PC-9 (cell line): Measurements from ENCODE around the gene ZNF600. TPM values are rescaled to one million over a fixed set of nuclear protein-coding genes. Genes with fewer than 3 reads are reported as not detected.
"Not testable (repeated sequence)": the region's sequence is repeated elsewhere in the genome, so short reads cannot be mapped to it uniquely, and the experiment has no call there.

Source experiments
- BruUV-seq: library from RNA; stranded (reverse); fragments of 400-500 nt; replicated peaks from 2 replicates; lab custom pipeline; 2021; lab: Mats Ljungman, UMichigan
- CTCF ChIA-PET: fragments of 300-600 bp; sonication (Branson Sonifier 250); formaldehyde crosslinking; loops from one replicate; lab custom pipeline; 2022; ENCODE audit warnings: antibody characterized with exemption; lab: Charles Lee
- POLR2A ChIA-PET: fragments of 300-600 bp; sonication (Branson Sonifier 250); formaldehyde crosslinking; loops from one replicate; lab custom pipeline; 2022; ENCODE audit warnings: antibody characterized with exemption; ENCODE audit not compliant: unreplicated experiment; lab: Charles Lee
- DNase-seq, 2 experiments: peaks; one replicate each; pipeline versions ENCODE4 v3.0.0 to v3.0.0-alpha.2; 2015 to 2022; ENCODE audit warnings: mixed read lengths in 1 of 2
- H2AFZ ChIP-seq: fragments of 200-600 bp; sonication (generic); 2 replicates; pipeline ENCODE4 v1.8.1; 2017; ENCODE audit warnings: antibody characterized with exemption
- H3F3A ChIP-seq: fragments of 200-600 bp; sonication (generic); 2 replicates; pipeline ENCODE4 v1.8.1; 2017; ENCODE audit warnings: antibody characterized with exemption, mild to moderate bottlenecking, low read depth; ENCODE audit not compliant: insufficient read depth
- H3K27ac ChIP-seq: fragments of 200-600 bp; sonication (generic); 2 replicates; pipeline ENCODE4 v1.6.1; 2016; ENCODE audit warnings: mixed run types
- H3K27me3 ChIP-seq: fragments of 200-600 bp; sonication (generic); 2 replicates; pipeline ENCODE4 v1.6.1; 2016; ENCODE audit warnings: low read depth, mixed run types; ENCODE audit not compliant: insufficient read depth
- H3K36me3 ChIP-seq: fragments of 200-600 bp; sonication (generic); 2 replicates; pipeline ENCODE4 v1.6.1; 2016; ENCODE audit warnings: low read depth, mixed run types
- H3K4me1 ChIP-seq: fragments of 200-600 bp; sonication (generic); replicated peaks from 2 replicates; pipeline ENCODE4 v1.6.1; 2016; ENCODE audit warnings: mixed run types; ENCODE audit not compliant: insufficient read depth
- H3K4me2 ChIP-seq: fragments of 200-600 bp; sonication (generic); 2 replicates; pipeline ENCODE4 v1.6.1; 2017; ENCODE audit warnings: mixed run types
- H3K4me3 ChIP-seq: fragments of 200-600 bp; sonication (generic); 2 replicates; pipeline ENCODE4 v1.6.1; 2016; ENCODE audit warnings: mixed run types
- H3K79me2 ChIP-seq: fragments of 200-600 bp; sonication (generic); 2 replicates; pipeline ENCODE4 v1.6.1; 2017; ENCODE audit warnings: low read depth, mixed run types
- H3K9me2 ChIP-seq: fragments of 200-600 bp; sonication (generic); 2 replicates; pipeline ENCODE4 v1.8.1; 2017; ENCODE audit warnings: mild to moderate bottlenecking; ENCODE audit not compliant: insufficient read depth
- H3K9me3 ChIP-seq: fragments of 200-600 bp; sonication (generic); 2 replicates; pipeline ENCODE4 v1.8.1; 2016; ENCODE audit warnings: low read depth; ENCODE audit not compliant: insufficient read depth
- H4K20me1 ChIP-seq: fragments of 200-600 bp; sonication (generic); 2 replicates; pipeline ENCODE4 v1.8.1; 2017; ENCODE audit not compliant: insufficient read depth
- CTCF ChIP-seq: fragments of 200-600 bp; sonication (generic); conservative IDR thresholded peaks from 2 replicates; pipeline ENCODE4 v1.6.1; 2017; ENCODE audit warnings: mixed run types, antibody characterized with exemption, mild to moderate bottlenecking, moderate library complexity
- EZH2 ChIP-seq: fragments of 200-600 bp; sonication (generic); IDR thresholded peaks from 2 replicates; pipeline ENCODE4 v1.8.0; 2017; ENCODE audit warnings: antibody characterized with exemption, low read depth
- intact Hi-C: fragments of 100-400 bp; cut with micrococcal nuclease; formaldehyde crosslinking; loops from one replicate; pipeline ENCODE4 v1.10.0; 2022; ENCODE audit not compliant: unreplicated experiment
- total RNA-seq: library from RNA; stranded (reverse); gene quantifications from 2 replicates; pipeline ENCODE4 v1.2.3, GENCODE V29; 2021

The ZNF600 gene
- total RNA-seq, 1 experiment from 2014 or later = 27.9 TPM

GRCh38 chr19:52786078-52786463 lies 520 bp downstream of the ZNF600 start:
- ChIA-PET POLR2A (interaction anchor here (0.6 kb wide), 1 partner anchor 50 kb away, joined by 3 read pairs; no protein-coding TSS in a partner anchor), CTCF (interaction anchor here (0.6 kb wide), 1 partner anchor 584 kb away, joined by 4 read pairs; no protein-coding TSS in a partner anchor)
- peak in 1 of 2 experiments; percentile 30 for DNase-seq
- Histone ChIP-seq H3F3A (peaks cover 8% of the 10 kb centered on the region; the same call in 1 of the 2 replicates), H3K4me2 (peak overlapping the region; percentile 94), H2AFZ (peak overlapping the region; percentile 98), H3K79me2 (peaks cover 13% of the 10 kb centered on the region), H3K4me1 (peaks cover 6% of the 10 kb centered on the region; the same call in 1 of the 2 replicates), H3K9me3 (peaks cover 7% of the 10 kb centered on the region), H4K20me1 (no peaks in the 10 kb centered on the region), H3K4me3 (peak overlapping the region; percentile 99), H3K27me3 (no peaks in the 10 kb centered on the region), H3K27ac (no peak overlapping the region), H3K9me2 (no peaks in the 10 kb centered on the region), H3K36me3 (0 out of 2 replicates have a peak, but pooled peaks cover 4% of the 10 kb centered on the region)
- intact Hi-C loops = loop anchor here (5.0 kb wide), 1 partner anchor 136 kb away; the partner anchor contains the start of gene ZNF888
- BruUV-seq = TSS peak; percentile 87
- TF ChIP-seq CTCF (no peak), EZH2 (no peak)

- H3K36me3 ChIP-seq = 0 out of 2 replicates have a peak, but pooled peaks cover 4% of the 10 kb centered on the region
- H3K4me1 ChIP-seq = peaks cover 6% of the 10 kb centered on the region; the same call in 1 of the 2 replicates
- H4K20me1 ChIP-seq = no peaks in the 10 kb centered on the region
- no peak overlapping the region for H3K27ac ChIP-seq
- DNase-seq = no peak
- H3K4me3 ChIP-seq = peak overlapping the region; percentile 99
- H3K27me3 ChIP-seq = no peaks in the 10 kb centered on the region
- peak overlapping the region; percentile 94 for H3K4me2 ChIP-seq
- intact Hi-C loops = loop anchor here (5.0 kb wide), 1 partner anchor 137 kb away; the partner anchor contains the start of gene ZNF888
- ChIA-PET CTCF (no interaction called here), POLR2A (interaction anchor here (0.6 kb wide), 1 partner anchor 50 kb away, joined by 3 read pairs; no protein-coding TSS in a partner anchor)
- H3K9me3 ChIP-seq = peaks cover 7% of the 10 kb centered on the region
- no TSS peak for BruUV-seq
- H2AFZ ChIP-seq = peak overlapping the region; percentile 98
- peaks cover 8% of the 10 kb centered on the region; the same call in 1 of the 2 replicates for H3F3A ChIP-seq
- no peak for TF ChIP-seq EZH2
- no peak for TF ChIP-seq CTCF
- no peaks in the 10 kb centered on the region for H3K9me2 ChIP-seq
- peaks cover 13% of the 10 kb centered on the region for H3K79me2 ChIP-seq
Measured at GRCh38 chr19:52785506-52785905, 1.1 kb downstream of the ZNF600 start.

GRCh38 chr19:52782864-52783263 lies 3.7 kb downstream of the ZNF600 start:
- H3K27me3 ChIP-seq, intact Hi-C loops, H3F3A ChIP-seq, CTCF ChIA-PET, H3K9me3 ChIP-seq, H3K4me1 ChIP-seq, BruUV-seq, H4K20me1 ChIP-seq, DNase-seq, H3K4me3 ChIP-seq, H3K4me2 ChIP-seq, POLR2A ChIA-PET, H2AFZ ChIP-seq, H3K9me2 ChIP-seq, H3K27ac ChIP-seq: not testable (repeated sequence)
- Histone ChIP-seq H3K36me3 (peaks cover 11% of the 10 kb centered on the region; the same call in 1 of the 2 replicates), H3K79me2 (peaks cover 13% of the 10 kb centered on the region)
